GM10266 (cell line): ENCODE results near the gene PLSCR4.
"Not testable (repeated sequence)": the region's sequence is repeated elsewhere in the genome, so short reads cannot be mapped to it uniquely, and the experiment has no call there.

ENCODE experiments used
- DNase-seq: peaks from one replicate; pipeline ENCODE4 v3.0.0; 2012; ENCODE audit errors: extremely low spot score
- TF ChIP-seq, protein P1 (sequence below): IDR thresholded peaks from 2 replicates; pipeline ENCODE4 v1.5.1; 2012; ENCODE audit warnings: mild to moderate bottlenecking, low read depth; ENCODE audit not compliant: control insufficient read depth, insufficient read depth; ENCODE audit errors: missing control alignments

Gene PLSCR4, protein sequence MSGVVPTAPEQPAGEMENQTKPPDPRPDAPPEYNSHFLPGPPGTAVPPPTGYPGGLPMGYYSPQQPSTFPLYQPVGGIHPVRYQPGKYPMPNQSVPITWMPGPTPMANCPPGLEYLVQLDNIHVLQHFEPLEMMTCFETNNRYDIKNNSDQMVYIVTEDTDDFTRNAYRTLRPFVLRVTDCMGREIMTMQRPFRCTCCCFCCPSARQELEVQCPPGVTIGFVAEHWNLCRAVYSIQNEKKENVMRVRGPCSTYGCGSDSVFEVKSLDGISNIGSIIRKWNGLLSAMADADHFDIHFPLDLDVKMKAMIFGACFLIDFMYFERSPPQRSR

DNA sequence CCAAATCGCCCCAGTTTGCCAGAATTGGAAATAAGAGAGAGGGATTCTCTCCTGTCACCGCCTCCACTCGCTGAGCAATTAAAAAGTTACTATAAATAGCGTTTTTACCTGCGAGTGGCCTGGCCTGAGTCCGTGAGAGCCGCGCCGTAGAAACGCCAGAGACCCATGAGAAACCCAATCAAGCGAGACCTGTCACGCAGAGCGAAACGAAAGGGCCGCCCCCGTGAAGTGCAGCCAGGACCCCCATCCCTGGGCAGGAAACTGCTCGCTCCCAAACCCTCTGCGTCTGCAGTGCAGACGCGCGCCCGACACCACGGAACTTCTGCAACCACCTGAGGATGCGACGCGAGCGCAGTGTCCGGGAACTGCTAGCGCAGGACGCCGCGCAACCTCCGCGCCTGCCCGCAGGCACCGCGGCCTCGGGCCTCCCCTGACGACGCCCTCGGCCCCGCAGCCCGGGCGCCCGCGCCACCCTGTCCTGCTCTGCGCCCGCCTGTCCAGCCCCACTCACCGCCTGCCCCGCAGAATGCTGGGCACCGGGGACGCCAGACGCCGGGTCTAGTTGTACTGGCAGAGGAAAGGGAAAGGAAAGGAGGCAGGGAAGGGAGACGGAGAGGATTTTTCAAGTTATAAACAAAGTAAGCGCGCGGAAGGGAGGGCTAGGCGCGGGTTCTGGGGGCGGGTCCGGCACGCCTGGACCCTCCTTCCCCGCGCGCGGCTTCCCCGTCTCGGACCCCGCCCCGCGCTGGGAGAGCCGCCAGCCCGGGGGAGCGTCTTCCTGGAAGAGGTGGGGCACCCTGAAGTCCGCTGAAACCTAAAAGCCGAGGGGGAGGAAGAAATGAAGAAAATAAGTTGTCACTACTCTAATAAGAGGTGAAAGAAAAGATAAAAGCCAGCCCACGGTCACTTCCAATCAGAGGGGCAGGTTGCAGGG is at the start of gene PLSCR4:
PLSCR4 (minus strand) TSS at position 657 of the 934 bp plus-strand sequence. CDS start 29,034 bp downstream, outside the sequence.
- DNase-seq, result peak; percentile 25
- TF ChIP-seq, protein P1, sequence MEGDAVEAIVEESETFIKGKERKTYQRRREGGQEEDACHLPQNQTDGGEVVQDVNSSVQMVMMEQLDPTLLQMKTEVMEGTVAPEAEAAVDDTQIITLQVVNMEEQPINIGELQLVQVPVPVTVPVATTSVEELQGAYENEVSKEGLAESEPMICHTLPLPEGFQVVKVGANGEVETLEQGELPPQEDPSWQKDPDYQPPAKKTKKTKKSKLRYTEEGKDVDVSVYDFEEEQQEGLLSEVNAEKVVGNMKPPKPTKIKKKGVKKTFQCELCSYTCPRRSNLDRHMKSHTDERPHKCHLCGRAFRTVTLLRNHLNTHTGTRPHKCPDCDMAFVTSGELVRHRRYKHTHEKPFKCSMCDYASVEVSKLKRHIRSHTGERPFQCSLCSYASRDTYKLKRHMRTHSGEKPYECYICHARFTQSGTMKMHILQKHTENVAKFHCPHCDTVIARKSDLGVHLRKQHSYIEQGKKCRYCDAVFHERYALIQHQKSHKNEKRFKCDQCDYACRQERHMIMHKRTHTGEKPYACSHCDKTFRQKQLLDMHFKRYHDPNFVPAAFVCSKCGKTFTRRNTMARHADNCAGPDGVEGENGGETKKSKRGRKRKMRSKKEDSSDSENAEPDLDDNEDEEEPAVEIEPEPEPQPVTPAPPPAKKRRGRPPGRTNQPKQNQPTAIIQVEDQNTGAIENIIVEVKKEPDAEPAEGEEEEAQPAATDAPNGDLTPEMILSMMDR, result no peak

DNA sequence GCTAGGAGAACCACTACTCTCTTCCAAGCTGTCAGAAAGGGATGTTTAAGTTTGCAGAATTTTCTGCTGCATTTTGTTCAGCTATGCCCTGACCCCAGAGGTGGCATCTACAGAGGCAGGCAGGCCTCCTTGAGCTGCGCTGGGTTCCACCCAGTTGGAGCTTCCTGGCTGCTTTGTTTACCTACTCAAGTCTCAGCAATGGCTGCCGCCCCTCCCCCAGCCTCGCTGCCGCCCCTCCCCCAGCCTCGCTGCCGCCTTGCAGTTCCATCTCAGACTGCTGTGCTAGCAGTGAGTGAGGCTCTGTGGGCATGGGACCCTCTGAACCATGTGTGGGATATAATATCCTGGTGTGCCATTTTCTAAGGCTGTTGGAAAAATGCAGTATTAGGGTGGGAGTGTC is 42.5 kb upstream of the PLSCR4 start:
- not testable (repeated sequence) for DNase-seq

DNA sequence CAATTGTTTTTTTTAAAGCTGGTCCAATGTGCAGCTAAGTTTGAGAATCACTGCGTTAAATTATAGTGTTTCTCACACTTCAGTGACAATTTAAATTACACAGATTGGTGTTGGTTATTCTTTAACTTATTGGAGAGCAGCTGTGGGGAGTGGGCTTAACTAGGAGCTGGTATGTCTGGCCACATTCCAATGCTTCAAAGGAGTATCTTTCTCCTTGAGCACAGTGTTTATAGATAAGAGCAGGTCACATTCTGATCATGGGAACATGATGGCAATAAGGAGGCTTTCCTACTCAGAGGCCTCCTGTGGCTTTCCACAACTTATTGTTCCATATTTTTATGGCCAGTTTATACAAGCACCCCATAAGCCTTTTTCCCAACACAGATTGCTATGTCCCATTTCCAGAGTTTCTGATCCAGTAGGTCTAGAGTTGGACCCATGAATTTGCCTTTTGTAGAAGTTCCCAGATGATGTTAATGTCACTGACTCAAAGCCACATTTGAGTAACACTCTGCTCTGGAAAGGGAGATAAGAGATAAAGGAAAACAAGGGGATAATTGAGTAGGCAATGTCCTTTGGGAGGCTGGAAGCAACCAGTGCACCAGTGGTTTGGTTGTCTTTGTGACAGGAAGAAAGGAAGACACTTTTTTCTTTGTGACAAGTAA is 33.0 kb upstream of the PLSCR4 start:
- no peak for DNase-seq
- TF ChIP-seq, protein P1, result no peak

DNA sequence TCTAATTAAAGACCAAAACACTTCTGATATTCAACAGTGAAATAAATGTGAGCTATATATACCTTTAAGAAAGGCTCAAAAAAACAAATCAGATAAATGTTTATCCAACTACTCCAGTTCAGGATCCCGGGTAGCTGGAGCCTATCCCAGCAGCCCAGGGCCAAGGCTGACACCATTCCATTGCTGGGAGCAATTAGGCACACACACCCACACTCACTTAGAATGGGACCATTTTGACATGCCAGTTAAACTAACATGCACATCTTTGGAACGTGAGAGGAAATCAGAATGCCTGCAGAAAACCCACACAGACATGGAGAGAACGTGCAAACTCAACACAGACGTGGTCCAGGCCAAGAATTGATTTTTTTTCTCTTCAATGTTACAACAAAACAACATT is 30.0 kb upstream of the PLSCR4 start:
- TF ChIP-seq, protein P1, result no peak
- DNase-seq, result no peak

DNA sequence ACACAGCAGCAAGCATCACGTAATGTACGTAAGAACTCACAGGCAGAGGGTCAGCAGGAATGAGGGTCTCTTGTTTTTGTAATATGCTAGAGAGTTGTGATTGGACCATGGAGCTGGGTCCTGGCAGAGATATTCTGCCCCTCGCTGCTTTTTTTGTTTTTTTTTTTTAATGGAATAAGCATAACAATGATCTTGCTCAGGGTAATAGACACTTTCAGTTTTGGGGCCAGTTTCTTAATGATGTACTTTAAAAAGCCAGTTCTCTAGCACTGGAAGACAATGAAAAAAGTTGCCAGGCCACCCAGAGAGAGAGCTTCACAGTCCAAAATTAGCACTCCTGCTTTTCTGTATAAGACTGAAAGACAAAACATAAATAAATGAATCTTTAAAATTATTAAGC is 29.0 kb upstream of the PLSCR4 start:
- DNase-seq, result no peak
- TF ChIP-seq, protein P1, result no peak

DNA sequence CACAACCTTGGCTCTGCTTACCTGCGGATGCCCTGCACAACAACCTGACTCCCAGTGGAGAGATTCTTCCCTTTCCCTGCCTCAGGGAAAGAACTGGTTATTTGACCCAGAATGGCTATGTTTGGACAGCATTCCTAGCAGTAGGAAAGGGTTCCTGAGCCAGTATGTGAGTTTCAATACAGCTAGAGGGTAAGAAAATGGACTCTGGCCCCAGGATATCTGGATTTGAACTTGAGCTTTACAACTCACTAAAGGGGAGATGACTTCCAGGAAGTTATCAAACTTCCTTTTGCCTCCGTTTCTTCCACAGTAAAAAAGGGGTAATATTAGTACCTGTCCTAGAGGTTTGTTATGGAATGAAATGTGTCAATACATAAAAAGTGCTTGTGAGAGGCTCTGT is 28.1 kb upstream of the PLSCR4 start:
- TF ChIP-seq, protein P1, result no peak
- no peak for DNase-seq

DNA sequence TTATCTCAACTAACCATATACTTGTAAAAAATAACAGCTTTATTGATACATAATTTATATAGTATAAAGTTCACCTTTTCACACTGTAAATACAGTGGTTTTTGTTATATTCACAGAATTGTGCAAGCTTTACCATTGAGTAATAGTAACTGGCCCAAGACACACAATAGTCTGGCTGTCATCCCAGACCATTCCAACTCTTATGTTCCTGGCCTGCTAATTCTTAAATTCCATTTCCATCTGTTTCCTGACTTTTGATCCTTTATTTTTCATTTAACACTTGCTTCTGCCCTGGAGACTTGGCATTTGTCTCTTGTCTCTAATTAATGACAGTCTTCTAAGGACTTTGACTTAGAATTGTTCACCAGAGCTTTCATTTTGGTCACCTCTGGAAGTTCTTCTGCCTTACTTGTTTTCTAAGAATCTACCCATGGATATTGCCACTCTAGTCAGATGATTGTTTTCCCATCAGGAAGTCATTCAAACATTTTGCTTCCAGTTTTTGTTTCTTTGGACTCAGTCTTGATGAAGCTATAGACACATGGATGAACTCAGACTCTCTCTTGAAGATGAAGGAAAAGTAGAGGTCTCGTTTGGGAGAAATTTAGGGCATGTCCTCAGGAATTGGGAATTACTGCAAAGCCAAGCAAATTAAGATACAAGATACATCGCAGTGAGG is 27.2 kb upstream of the PLSCR4 start:
- TF ChIP-seq, protein P1, result no peak
- DNase-seq, result no peak
